Amygdala (tissue), 56 donors: ENCODE results near the gene RPUSD1.

ENCODE experiments used
- DNase-seq, 56 donors: peaks; one replicate each; lab custom pipeline; 2025; lab: John Stamatoyannopoulos, UW

RPUSD1 gene

DNA sequence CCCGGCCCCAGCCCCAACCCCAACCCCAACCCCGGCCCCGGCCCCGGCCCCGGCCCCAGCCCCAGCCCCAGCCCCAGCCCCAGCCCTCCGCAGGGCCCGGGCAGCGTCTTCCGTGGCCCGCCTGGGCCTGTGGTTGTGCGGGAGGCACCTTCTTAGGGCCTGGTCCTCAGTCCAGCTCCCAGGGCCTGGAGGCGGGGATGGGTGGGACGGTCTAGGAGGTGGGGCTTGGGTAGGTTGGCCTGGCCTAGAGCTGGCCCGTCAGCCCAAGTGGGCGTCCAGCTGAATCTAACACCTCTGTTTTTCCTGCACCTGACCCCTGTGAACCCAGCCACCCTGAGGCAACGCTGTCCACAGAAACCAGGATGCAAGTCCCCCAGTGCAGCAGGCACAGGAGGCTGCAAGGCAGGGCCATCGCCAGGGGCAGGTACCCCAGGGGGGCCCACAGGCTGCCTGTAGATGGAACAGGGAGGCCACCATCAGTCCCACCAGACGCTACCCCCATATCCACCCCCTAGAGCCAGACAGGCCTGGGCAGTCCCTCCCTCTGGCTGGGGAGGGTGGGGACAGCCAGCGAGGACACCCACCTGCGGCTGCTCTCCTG lies 18.9 kb downstream of the RPUSD1 start:
- DNase-seq = no peak

DNA sequence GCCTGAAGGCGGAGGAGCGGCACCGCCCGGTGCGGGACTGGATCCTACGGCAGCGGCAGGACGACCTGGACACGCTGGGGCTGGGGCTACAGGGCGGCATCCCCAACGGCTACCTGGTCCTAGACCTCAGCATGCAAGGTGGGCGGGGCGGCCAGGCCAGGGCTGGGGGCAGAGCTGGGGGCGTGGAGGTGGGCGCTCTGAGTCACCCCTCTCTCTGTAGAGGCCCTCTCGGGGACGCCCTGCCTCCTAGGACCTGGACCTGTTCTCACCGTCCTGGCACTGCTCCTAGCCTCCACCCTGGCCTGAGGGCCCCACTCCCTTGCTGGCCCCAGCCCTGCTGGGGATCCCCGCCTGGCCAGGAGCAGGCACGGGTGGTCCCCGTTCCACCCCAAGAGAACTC lies 19.8 kb downstream of the RPUSD1 start:
- no peak for DNase-seq

DNA sequence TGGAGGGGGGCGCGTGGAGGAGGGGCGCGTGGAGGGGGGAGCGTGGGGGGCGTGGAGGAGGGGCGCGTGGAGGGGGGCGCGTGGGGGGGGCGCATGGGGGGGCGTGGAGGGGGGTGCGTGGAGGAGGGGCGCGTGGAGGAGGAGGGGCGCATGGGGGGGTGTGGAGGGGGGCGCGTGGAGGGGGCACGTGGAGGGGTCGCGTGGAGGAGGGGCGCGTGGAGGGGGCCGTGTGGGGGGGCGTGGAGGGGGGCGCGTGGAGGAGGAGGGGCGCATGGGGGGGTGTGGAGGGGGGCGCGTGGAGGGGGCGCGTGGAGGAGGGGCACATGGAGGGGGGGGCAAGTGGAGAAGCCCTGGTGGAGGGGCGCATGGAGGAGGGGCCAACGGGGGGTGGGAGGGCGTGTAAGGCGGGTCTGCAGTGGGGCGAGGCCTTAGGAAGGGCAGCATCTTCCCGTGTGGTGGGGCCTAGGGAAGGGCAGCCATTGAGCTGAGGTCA lies 20.4 kb downstream of the RPUSD1 start:
- DNase-seq = no peak

DNA sequence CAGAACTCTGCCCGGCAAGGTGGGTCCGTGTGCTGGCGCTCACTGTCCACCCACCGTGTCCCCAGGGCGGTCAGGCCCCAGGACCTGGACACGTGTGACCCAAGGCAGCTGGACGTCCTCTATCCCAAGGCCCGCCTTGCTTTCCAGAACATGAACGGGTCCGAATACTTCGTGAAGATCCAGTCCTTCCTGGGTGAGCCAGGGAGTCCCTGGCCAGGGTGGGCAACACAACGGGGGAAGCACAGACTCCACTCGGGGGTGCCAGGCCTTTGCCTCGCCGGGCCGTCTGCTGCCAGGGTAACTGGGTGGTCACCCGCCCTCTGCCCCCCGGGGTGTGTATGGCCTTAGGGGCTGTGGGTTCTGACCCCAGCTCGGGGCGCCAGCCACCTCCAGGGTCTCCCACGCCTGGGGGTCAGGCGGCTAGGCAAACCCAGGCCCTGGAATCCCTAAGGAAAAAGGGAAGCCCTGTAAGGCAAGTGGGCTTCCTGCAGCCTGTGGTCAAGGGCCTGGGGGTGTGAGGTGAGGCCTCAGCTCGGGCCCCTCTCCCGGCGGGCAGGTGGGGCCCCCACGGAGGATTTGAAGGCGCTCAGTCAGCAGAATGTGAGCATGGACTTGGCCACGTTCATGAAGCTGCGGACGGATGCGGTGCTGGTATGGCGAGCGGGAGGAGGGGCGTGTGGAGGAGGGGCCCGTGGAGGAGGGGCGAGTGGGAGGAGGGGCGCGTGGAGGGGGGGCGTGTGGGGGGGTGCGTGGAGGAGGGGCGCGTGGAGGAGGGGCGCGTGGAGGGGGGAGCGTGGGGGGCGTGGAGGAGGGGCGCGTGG lies 21.2 kb downstream of the RPUSD1 start:
- no peak for DNase-seq

DNA sequence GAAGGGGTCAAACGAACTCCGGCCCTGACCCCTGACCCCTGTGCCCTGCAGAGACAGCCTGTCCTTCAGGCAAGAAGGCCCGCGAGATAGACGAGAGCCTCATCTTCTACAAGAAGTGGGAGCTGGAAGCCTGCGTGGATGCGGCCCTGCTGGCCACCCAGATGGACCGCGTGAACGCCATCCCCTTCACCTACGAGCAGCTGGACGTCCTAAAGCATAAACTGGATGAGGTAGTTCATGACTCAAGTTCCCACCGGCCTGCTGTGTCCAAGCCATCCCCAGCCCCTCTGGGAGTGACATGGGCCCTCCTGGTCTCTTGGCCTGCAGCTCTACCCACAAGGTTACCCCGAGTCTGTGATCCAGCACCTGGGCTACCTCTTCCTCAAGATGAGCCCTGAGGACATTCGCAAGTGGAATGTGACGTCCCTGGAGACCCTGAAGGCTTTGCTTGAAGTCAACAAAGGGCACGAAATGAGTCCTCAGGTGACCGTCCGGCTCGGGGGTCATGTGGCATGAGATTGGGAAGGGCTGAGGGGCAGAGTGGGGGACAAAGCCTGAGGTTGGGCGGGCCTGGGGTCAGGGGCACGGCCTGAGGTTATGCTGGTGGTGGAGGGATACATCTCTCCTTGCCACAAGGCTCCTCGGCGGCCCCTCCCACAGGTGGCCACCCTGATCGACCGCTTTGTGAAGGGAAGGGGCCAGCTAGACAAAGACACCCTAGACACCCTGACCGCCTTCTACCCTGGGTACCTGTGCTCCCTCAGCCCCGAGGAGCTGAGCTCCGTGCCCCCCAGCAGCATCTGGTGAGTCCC lies 22.0 kb downstream of the RPUSD1 start:
- DNase-seq = no peak

DNA sequence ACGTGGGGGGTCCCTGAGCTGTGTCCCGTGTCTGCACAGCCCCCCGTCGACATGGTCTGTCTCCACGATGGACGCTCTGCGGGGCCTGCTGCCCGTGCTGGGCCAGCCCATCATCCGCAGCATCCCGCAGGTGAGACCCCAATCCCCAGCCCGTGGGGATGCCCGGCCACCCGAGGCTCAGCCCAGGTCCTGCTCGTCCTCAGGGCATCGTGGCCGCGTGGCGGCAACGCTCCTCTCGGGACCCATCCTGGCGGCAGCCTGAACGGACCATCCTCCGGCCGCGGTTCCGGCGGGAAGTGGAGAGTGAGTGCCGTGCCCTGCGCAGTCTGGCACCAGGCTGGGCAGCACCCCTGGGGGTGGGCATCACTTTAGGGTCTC lies 22.7 kb downstream of the RPUSD1 start:
- DNase-seq = no peak

DNA sequence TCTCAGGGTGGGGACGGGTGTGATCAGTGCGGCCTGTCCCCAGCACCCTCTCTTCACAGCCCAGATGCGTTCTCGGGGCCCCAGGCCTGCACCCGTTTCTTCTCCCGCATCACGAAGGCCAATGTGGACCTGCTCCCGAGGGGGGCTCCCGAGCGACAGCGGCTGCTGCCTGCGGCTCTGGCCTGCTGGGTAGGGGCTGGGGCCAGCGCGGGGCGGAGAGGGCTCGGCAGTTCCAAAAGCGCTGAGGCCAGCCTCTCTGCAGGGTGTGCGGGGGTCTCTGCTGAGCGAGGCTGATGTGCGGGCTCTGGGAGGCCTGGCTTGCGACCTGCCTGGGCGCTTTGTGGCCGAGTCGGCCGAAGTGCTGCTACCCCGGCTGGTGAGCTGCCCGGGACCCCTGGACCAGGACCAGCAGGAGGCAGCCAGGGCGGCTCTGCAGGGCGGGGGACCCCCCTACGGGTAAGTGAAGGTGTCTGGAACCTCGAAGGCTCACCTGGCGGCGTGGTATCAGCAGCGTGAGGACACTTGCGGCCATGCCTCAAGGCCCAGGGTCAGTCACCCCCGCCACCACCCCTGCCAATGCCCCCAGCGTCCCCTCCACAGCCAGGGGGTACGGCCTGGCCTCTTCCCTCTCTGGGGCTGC lies 23.2 kb downstream of the RPUSD1 start:
- DNase-seq = no peak

DNA sequence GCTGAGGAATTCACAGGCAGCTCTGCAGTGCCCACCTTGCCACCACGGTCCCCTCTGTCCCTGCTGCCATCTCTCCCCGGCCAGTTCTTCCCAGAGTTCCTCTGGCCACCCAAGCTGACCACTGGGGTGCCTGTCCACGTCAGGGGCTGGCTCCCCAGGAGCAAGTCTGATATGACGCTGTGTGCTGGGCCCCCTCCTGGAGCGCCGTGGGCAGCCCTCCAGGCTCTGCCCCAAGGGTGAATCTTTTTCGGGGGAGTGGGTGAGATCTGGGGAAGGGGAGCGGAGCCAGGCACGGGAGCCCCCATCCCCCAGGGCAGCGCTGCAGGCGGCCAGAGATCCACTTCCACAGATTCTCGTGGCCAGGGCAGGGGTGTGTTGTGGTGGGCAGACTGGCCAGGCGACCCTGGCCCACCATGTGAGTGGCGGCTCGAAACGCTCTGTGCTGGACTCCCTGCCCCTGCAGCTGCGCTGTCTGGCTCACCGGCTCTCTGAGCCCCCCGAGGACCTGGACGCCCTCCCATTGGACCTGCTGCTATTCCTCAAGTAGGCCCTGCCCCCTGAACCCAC lies 23.9 kb downstream of the RPUSD1 start:
- no peak for DNase-seq

DNA sequence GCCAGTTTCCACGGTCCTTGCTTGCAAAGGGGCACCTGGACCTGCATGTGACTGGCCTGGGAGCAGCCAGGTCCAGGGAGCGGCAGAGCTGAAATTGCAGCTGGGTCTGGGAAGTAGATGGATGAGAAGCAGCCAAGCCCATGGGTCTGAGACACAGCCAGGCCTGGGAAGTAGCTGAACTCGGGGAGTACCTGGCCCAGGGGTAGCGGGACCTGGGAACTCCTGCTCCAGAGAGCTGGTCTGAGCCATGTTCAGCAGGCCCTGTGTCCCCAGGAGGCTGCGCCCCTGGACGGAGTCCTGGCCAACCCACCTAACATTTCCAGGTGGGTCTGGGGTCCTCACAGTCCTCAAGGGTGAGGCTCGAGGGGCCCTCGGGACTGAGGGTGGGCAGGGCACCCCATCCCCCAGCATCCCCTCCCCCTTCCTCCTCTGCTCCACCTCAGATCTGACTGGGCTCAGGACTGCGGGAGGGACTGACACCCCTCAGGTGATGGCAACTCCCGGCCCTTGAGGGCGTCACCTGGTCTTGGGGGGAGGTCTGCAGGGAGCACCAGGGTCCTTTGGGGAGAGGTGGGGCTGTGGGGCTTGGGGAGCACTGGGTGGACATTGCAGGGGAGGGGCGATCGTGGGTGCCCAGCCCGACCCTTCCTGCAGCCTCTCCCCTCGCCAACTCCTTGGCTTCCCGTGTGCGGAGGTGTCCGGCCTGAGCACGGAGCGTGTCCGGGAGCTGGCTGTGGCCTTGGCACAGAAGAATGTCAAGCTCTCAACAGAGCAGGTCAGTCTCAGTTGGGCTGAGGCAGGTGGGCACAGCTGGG lies 24.6 kb downstream of the RPUSD1 start:
- no peak for DNase-seq

DNA sequence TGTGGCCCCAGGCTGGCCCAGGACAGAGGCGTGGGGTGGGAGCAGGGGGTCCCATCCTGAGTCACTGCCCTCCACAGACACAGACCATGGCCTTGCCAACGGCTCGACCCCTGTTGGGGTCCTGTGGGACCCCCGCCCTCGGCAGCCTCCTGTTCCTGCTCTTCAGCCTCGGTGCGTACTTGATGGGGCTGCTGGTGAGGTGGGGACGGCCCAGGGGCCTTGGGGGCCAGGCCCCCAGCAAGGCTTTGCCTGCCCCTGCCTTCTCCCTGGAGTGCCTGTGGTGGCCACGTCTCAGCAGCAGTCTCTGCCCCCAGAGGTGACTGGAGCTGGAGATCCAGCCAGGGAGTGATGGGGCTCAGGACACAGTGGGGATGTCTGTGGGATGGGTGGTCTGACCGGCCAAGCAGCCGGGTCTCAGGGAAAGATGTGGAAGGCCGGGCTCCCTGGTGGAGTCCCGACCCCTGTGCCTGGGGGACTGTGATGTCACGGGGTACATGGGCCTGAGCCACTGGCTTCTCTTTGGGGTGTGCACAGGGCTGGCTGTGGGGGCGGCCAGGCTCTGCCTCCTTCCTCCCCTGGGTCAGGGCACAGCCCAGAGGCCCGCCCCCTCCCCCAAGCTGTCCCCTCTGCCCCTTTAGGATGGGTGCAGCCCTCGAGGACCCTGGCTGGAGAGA lies 25.4 kb downstream of the RPUSD1 start:
- DNase-seq = no peak

DNA sequence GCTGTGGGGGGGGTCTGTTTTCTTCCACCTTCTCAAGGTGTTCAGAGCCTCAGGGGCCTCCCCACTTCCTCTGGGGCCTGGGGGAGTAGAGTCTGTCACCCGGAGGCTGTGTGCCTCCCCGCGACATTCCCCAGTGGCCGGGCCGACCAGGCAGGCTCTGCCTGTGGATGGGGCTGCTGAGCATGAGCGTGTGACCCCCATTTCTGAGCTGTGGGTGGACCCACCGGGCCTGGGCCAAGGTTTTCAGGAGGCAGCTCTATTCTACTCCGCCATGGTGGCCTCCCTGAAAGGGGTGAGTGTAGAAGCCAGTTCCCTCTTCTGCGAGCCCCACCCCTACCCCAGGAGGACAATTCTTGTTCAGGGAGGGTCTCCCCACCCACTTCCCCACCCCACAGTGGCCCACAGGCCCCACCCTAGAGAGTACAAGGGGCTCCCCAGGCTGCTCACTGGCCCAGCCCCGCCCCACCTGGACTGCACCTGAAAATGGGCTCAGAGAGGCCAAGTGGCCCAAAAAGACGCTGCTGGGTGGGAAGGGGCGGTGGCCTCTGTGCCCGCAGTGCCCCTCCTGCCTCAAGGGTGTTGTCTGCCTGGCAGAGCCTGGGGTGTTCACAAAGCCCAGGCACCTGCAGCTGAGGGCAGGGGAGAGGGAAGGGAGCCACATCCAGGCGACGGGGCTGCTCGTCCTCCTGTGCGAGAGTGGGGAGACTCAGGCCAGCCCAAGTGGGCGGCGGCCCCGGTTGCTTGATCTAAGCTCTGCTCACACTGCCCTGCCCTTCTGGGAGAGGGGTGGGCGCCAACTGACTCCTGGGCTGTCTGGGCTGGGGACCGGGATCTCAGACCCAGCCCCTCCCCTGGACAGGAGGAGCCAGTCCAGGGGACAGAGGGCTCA lies 26.3 kb downstream of the RPUSD1 start:
- DNase-seq = no peak

DNA sequence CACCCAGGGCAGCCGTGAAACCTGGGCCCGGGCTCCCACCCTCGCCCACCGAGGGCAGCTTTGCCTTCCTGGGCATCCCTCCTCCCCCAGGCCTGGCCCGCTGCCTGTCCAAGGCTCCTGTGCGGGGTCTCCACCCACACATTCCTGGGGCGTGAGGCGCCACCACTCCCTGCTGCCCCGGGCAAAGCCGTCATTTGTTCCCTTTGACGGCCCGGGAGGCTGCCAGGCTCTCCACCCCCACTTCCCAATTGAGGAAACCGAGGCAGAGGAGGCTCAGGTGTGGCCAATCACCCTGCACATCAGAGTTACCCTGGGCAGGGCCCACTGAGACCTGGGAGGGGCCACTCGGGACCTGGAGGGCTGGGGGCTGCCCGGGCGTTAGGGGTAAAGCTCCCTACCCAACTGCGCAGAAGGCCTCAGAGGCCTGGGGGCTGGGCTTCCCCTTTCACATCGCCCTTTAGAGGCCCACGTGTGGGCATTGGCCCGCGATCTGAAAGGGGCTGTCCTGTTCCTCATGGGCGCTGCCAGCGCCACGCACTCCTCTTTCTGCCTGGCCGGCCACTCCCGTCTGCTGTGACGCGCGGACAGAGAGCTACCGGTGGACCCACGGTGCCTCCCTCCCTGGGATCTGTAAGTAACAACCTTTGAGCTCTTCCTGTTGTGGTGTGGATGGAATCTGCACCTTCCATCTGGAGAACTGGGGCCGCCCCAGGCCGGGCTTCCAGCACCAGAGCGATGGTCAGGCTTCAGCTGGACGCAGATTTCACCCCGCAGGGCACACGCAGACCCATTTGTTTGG lies 27.4 kb downstream of the RPUSD1 start, which contains the start of gene MSLN:
Gene MSLN, plus strand, starts transcription at position 190 of the 799 bp plus-strand sequence. CDS start 1,947 bp downstream, outside the sequence.
- DNase-seq = no peak

DNA sequence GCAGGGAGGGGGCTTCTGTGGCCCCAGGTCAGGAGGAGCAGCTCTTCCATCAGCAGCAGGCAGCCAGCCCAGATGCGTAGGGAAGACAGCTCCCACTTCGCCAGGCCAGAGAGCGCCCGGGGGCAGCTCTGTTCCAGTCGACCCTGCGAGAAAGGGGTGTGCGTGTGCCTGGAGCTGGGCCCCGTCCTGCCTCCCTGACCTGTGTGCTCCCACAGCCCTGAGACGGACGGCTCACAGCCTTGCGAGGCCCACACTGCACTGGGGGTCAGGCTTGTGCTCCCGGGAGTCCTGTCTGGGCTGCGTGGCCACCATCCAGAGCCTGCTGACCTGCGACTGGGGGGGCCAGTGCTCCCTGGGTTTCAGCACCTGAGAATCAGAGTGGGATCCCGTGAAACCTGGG lies 28.1 kb downstream of the RPUSD1 start:
- DNase-seq = no peak

DNA sequence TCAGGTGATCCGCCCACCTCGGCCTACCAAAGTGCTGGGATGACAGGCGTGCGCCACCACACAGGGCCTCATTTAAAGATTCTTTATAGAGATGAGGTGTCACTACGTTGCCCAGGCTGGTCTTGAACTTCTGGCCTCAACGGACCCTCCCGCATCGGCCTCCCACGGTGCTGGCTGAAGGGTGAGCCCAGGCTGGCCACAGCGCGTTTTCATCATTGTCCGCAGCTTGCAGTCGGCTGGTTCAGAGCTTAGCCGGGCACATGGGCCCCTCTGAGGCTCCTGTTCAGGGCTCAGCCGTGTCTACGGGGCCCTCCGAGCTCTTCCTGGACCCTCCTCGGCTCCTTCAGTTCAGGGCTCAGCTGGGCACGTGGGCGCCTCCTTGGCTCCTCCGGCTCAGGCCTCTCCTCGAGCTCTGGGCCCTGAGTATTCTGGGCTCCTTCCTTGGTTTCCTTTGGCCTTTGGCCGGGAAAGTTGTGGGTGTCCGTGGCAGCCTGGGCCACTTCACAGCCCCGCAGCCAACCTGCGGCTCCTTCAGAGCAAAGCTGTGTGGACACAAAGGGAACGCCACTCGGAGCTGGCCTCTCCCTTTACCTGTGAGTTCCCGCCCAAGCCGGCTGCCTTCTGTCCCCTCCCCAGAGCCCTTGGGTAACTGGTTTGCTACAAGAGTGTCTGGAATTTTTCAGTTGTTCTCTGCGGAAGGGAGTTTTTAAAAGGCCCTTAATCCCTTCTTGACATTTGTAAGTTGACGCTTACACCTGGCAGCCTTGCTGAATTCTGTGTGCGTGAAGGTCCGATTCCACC lies 28.9 kb downstream of the RPUSD1 start:
- no peak for DNase-seq

DNA sequence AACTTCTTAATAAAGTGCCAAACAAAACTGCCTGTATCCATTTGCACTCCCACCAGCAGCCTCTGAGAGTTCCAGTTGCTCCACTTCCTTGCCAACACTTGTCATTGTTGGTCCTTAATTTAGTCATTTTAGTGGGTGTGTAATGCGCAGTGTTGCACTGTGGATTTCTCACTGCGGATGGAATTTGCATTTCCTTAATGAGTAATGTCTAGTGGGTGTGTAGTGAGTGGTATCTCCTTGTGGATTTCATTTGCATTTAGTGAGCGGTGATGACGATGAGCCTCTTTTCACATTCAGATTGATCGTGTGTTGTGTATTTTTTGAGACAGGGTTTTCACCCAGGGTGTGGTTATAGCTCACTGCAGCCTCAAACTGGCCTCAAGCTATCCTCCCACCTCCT lies 31.8 kb downstream of the RPUSD1 start:
- no peak for DNase-seq

DNA sequence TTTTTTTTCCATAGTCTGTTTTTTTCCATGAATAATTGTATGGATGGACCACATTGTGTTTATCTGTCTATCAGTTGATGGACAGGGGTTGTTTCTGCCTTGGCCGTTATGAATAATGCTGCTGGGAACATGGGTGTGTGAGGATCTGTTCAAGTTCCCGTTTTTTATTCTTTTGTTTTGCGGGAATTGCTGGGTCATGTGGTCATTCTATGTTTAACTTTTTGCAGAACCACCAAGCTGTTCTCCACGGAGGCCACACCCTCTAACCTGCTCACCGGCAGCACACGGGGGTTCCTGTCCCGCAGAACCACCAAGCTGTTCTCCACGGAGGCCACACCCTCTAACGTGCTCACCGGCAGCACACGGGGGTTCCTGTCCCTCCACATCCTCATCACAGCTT lies 33.5 kb downstream of the RPUSD1 start:
- peak in 1 of 56 donors; percentile 4 for DNase-seq
